Right renal cortex interstitium (tissue), 3 donors: Measurements from ENCODE around the gene GPR37. TPM values are rescaled to one million over a fixed set of nuclear protein-coding genes. Genes with fewer than 3 reads are reported as not detected.

Source experiments
- DNase-seq, 3 donors: peaks; one replicate each; pipeline ENCODE4 v3.0.0-alpha.2; 2013; ENCODE audit warnings: low read depth in 3 of 3, low spot score in 2 of 3
- polyA plus RNA-seq, 3 donors: library from polyadenylated mRNA; unstranded; fragments of 120-200 nt; gene quantifications; one replicate each; pipeline ENCODE4 v1.2.1, GENCODE V29; 2013; ENCODE audit not compliant: insufficient read length in 3 of 3

Gene GPR37, protein sequence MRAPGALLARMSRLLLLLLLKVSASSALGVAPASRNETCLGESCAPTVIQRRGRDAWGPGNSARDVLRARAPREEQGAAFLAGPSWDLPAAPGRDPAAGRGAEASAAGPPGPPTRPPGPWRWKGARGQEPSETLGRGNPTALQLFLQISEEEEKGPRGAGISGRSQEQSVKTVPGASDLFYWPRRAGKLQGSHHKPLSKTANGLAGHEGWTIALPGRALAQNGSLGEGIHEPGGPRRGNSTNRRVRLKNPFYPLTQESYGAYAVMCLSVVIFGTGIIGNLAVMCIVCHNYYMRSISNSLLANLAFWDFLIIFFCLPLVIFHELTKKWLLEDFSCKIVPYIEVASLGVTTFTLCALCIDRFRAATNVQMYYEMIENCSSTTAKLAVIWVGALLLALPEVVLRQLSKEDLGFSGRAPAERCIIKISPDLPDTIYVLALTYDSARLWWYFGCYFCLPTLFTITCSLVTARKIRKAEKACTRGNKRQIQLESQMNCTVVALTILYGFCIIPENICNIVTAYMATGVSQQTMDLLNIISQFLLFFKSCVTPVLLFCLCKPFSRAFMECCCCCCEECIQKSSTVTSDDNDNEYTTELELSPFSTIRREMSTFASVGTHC
- 1 to 10 TPM; 1.2 to 1.5 (median 1.3) TPM for polyA plus RNA-seq

DNA sequence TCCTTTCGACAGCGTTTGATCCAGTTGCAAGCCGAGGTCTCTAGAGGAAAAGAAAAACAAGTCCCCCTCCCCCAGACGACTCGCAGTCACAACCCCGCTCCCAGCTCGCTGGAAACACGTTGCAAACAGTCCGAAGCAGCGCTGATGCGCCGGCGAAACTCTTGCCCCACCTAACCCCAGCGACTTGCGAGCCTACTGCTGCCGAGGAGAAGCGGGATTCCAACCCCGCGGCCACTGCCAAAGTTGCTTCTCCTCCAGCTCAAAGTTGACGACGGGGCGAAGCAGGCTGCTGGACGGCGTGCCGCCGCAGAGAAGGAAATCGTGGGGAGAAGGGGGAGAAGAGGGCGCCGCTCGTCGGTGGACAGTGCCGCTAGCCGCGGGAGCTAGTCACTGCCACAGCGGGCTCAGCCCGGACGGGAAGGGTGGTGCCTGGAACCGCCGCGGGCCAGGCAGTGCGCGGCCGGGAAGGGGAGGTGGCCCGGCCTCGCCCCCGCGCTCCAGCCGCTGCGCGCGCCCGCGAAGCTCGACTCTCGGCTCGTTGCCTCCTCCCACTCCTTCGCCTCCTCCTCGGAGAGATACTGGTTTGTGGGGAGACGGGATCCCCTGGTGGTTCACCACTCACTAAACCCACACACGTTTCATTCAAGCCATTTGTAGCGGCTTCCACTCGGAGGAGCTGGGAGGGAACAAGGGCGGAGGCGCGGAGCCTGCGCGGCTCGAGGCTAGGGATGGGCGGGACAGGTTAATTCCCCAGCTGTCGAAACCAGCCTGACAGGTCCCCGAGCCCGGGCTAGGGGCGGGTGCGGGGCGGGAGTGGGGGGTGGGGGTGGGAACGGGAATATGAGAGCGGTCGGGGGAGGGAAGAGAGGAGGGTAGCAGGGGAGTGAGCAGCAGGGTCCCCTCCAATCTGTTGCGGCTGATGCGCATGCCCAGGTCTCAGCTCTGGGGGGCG lies at the start of gene GPR37:
Gene GPR37 (minus strand): TSS at position 392 of the 952 bp plus-strand sequence. CDS start 816 bp downstream, outside the sequence.
- peak in 1 of 3 donors; percentile 47 for DNase-seq

DNA sequence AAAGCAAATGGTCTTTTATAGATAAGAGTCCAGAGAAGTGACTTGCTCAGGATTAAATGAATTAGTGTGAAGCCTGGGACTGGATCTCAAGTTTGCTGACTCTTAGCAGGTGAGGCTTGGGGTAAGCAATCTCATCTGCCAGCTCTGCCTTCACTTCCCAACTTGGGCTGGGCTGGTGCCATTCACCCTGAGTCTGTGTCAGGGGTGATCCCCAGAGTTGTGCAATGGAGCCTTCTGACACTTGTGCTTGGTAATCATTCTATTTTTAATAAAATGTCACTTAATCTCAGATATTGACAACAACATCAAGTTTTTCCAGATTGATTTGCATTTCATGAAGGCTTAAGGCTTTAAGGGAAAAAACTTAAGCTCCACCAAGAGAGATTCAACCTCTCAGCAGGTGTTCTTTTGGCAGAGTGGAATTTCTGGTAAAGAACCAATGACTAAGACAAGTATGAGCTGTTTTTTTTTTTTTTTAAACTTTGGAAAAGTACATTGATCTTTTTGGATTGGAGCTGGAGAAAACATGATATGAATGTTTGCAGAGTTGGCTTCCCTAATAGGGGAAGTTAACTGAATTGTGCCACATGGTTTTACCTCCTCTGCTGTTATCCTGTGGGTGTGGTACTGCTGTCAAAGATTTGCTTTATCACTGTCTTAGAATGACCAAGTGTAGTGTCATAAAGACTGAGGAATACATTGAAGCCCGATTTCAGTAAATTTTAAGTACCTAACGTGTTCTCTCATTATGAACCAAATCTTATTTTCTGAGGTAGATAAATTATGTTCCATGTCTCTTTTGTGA lies 48.6 kb upstream of the GPR37 start:
- DNase-seq: no peak

DNA sequence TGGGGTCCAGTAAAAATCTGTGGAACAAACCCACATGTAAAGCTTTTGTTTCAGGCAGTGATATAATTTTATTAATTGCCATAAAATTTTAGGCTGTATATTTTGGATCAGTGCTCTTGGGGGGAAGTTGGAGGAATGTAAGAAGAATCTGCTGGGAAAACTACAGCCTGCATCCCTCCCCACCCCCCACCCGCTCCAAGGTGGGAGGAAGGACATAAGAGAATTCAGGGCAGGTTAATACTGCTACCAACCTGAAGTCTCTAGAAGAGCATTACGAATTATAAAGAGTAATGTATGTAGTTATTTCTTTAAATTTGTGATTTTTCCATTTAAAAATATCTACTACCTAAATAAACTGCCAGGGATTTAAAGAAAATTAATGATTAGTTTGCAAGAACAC lies 47.2 kb upstream of the GPR37 start:
- no peak for DNase-seq

DNA sequence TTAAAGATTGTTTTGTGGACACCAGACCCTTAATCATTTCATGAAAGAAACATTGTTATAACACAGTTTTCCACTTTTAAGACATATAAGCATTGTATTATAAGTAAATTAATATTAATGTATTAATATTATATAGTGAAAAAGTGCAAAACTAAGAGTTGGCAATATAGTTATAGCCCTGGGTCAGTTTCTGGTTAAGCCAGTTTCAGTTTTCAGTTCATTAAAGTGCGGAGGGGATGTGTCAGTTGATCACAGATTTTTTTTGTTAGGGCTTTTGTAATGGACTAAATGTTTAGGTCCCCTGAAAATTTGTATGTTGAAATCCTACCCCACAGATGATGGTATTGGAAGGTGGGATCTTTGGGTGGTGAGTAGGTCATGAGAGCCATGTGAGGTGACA lies 45.7 kb upstream of the GPR37 start:
- DNase-seq: no peak

DNA sequence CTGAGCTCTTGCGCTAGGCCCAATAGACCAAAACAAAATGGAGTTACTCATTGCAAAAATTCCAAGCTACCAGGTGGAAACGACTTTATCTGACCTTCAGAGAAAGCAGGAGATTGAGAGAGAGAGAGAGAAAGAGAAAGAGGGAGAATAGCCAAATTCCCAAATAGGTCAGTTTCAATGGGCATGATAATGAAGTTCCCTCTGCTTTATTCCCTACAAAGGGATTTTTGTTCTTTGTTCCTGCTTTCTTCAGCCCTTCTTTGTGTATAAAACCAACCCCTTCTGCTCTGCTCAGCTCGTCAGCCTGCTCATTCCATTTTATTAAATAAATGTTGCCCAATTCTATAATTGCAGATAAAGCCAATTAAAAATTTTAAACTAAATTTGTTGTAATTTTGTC lies 45.0 kb upstream of the GPR37 start:
- no peak for DNase-seq

DNA sequence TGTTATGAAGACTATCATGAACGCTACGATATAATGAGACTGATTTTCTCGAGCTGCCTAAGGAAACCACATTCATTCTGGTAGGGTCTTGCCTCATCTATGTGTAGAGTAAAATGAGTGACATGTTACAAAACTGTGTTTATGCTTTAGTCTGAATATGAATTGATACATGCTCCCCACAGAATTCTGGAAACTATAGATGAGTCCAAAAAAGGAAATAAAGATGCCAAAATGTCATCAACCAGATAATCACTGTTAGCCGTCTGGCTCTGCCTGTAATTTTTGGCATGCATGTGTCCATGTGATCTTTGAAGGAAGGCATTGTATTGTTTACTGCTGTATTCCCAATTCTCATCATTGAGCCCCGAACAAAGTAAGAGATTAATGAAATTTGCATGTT lies 42.6 kb upstream of the GPR37 start:
- no peak for DNase-seq

DNA sequence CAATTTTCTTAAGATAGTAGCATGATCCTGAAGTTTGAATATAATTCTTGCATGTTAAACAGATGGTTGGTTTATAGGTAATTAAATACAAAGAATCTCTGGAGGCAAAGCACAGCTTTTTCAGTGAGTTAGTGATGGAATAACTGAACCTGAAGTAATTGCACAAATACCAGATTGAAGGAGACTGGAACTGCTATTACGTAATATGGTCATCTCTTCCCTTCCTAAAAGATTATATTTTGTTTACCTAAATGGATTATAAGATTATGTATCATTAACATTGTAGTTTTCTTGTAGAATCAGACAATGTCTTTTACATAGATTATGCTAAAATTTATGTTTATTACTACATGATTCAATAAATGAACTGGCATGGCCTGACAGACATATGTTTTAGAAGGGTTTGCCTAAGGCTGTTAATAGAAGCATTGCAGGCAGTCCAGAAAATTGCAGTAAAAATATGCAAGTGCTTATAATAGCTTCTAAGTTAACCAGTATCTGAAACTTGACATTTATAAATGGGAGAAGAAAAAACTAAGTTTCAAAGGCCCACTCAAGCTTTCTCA lies 35.8 kb upstream of the GPR37 start:
- no peak for DNase-seq

DNA sequence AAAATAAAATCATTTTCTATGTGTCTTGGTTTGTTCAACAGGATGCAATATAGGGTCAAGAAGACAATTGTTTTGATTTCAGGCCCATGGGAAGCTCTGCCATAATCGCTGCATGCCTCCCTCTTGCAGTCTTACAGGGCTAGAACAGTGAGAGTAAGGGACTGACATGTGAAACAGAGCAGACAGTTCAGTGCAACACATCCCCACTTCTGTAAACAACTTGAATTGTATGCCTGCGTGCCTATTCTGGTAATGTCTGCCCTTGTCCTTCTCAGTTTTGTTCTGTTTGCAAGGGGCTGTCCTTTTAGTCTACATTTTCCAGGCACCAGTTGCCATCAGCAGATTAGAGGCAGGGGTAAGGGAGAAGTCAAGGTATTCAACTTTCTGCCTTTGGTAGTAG lies 34.8 kb upstream of the GPR37 start:
- DNase-seq: no peak

DNA sequence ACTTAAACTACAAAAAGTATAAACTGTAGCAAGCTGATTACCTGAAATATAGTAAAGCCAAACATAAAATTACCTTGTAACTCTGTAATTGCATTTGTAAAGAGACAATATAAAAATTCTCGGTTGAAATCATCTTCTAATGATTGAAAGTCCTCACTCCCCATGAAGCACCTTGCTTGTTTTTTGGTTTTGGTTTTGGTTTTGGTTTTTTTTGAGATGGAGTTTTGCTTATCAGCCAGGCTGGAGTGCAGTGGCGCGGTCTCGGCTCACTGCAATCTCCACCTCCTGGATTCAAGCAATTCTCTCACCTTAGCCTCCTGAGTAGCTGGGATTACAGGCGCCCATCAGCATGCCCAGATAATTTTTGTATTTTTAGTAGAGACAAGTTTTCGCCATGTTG lies 33.9 kb upstream of the GPR37 start:
- DNase-seq: no peak

DNA sequence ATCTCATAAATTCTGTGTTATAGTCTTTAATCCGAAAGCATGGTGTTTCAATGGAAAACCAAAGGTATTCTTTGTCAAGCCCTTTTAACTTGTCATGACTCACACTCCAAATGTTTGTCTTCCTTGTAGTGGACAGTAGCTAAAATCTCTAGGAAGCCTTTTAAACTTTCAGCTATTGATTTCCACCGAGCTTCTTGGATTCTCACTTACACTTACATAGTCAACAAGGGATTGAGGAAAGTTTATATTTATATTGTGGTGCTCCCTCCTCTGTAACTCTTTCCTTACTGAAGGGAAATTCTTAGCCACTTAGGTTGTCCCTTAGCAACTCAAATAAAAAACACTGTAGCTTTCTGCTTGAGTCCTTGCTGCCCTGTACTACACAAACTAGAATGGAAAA lies 31.2 kb upstream of the GPR37 start:
- no peak for DNase-seq

DNA sequence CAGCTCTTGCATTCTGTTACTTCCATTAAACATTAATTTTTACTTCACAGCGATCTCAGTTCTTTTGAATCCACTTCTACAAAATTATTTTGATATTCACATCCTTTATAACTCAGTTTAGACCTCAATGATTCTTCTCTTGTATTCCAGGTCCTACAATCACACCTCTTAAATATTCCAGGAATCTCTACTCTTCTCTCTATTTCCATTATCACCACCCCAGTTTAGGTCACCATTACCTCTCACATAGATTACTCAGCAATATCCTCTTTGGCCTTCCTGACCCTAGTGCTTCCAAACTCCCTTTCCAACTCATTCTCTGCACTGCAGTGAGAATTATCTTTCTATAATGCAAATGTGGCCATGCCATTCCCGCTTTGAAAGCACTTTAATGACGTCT lies 27.1 kb upstream of the GPR37 start:
- DNase-seq: no peak

DNA sequence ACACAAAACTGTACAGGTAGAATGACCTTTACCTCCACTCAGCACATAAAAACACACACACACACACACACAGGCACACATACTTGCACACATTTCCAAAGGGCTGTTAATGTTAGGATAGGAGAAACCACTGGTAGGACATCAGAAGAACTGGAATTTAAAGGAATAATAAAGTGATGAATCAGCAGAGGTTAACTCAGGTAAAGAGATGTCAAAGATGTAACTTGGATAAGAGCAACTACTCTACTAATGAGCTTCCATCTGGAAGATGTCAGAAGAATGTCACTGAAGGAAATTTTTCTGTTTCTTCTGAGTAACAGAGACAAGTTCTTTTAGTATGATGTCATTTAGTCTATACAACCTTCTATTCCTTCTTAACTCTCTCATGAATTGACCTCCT lies 26.4 kb upstream of the GPR37 start:
- DNase-seq: no peak

DNA sequence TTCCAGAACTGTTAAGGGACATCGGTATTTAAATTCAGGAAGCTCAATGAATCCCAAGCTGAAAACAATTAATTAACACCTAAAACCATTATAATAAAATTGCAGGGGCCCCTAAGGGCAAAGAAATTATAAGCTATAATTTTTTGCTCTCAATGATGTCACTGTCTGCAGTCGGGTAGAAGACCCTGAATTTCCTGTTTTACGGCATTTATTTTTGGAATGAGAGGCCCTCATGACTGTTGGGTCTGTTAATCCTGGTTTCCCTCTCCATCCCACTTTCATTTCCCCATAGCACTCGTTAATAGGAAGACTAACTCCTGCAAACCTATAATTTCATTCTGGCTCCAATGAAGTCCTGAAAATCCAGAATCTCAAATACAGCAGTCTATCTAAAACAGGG lies 25.8 kb upstream of the GPR37 start:
- DNase-seq: no peak

DNA sequence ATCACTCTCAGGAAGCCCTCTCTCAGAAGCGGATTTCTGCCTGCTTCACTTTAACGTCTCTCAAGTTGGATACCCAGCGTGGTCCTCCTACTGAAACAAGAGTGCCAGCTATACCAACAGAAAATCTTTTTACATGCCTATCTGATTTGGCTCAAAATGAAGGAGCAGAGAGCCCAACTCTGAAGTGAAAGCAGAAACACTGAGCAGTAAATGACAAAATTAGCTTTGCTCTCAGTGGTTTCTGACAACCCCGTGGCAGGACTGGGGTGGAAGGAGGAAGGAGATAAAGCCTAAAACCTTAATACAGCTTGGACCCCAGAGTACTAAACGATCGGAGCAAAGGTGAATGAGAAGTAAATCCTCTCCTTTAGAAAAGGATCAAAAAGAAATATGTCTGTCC lies 25.1 kb upstream of the GPR37 start:
- DNase-seq: no peak

DNA sequence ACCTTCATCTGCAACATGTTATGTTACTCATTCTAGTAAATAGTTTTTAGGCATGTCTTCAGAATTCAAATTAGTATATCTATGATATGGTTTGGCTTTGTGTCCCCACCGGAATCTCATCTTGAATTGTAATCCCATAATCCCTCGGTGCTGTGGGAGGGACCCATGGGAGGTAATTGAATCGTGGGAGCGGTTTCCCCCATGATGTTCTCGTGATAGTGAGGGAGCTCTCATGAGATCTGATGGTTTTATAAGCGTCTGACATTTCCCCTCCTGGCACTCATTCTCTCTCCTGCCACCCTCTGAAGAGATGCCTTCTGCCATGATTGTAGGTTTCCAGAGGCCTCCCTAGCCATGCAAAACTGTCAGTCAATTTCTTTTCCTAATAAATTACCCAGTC lies 20.4 kb upstream of the GPR37 start:
- no peak for DNase-seq

DNA sequence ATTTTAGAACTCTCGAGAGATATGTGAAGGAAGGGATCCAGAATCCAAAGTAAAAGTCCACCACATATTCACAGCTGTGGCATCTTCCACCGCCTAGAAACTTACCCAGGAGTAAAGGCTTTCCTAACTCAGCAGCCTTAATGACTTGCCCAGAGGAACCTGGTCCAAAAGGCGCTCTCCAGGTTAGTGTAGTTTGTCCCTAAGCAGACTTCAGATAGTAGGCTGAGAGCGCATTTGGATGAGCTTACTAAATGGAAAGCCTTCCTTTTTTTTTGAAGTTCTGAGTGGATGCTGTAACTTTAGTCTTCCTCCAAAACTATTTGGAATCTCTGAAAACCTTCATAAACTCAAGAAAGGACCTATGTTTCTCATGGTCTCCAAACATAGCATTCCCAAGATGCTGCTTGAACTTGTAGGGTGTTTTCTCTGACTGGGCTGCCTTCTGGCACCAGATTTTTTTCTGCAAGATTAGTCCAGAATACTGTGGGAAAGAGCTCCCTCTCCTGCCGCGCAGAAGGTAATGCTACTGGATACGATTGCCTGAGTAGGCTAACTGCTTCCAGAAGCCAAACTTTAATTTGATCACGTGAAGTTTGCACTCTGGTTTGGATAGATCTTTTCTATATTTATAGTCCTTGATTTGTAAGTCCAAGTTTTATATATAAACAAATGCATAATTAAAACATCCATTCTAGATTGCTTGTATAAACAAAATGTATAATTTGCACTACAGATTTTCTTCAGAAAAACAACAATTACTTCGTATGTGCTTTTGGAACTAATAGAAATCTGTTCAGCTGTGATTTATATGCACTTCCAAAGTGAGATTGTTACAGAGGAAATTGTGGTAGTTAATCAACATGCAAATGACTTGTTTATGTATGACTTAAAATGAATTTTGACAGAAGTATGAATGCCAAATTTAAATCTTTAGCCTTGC lies 19.6 kb upstream of the GPR37 start:
- DNase-seq: peak in 2 of 3 donors; percentile 40 to 41

DNA sequence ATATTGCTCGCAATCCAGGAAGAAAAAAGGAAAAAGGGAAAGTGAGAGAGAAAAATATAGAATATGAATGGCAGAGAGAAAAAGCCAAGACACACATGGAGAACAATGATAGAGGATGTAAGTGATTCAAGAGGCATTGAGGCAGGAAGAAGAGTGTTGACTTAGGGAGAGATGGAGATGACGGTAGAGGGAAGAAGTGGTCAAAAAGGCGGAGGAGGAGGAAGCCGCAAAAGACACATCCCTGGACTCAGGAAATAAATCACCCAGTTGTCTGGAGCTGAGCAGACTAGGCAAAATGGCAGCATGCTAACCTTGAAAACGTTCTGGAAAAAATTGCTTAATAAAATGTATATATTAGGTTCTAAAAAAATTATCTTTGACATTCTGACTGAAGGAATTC lies 17.7 kb upstream of the GPR37 start:
- no peak for DNase-seq

DNA sequence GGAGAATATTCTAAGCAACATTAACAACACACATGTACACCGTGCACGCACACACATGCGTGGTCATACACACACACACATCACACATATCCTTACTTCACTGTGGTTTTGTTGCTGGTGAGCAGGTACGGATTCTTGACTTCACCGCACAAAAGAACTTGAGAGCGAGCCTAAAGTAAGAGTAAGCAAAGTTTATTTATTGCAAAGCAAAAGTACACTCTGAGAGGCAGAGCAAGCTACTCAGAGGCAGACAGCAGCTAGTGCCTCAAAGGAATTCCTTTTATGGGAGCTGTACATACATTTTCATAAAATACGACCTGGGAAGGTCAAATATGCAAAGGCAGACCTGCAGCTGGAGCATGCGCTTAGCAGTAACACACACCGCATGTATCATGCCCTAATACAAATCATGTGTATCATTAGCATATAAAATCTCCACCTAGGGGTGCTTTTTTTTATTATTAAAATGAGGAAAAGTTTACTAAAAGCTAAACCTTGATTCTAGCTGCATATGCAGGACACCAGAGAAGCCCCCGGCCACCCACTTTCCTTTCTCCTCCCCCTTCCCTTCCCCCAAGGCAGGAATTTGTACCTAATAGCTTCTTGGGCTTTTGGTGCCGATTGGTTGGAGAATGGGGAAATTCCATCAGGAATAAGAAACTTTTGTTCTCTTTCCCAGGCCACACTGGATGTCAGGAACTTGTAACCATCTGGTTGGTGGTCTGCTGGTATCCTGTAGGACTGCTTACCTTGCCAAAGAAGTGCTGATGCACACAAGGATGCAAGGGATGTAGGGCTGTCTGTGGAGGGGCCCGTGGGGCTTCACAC lies 16.5 kb upstream of the GPR37 start:
- DNase-seq: no peak
